Measurements from ENCODE around the gene CAMTA1. TPM values are rescaled to one million over a fixed set of nuclear protein-coding genes. Genes with fewer than 3 reads are reported as not detected.

CAMTA1 gene
- total RNA-seq, 1 donor from 2014 or later = 77.6 TPM

GRCh38 chr1:7583291-7584096 is 798.2 kb downstream of the CAMTA1 start:
- Histone ChIP-seq H4K20me1 (ENCODE audit: insufficient read depth, low read length) (no peaks in the 10 kb centered on the region), H3K4me1 (ENCODE audit: insufficient read depth, low read length) (no peaks in the 10 kb centered on the region), H3K9me3 (ENCODE audit: insufficient read depth, low read depth, low read length) (no peaks in the 10 kb centered on the region), H3K36me3 (ENCODE audit: insufficient read depth, low read length) (no peaks in the 10 kb centered on the region), H2AFZ (ENCODE audit: low read depth, low read length) (no peak overlapping the region), H3K79me2 (ENCODE audit: insufficient read depth, low read length) (no peaks in the 10 kb centered on the region), H3K4me2 (ENCODE audit: low read length) (no peak overlapping the region), H3K27ac (ENCODE audit: low read depth, low read length) (no peak overlapping the region), H3K9ac (ENCODE audit: low read length) (no peak overlapping the region), H3K27me3 (ENCODE audit: insufficient read depth, low read length) (no peaks in the 10 kb centered on the region), H3K4me3 (ENCODE audit: insufficient read depth, low read depth, low read length) (no peak overlapping the region)
- H3K4me3 Mint-ChIP-seq (ENCODE audit: unreplicated experiment) = no peak overlapping the region
- H3K36me3 Mint-ChIP-seq (ENCODE audit: low read depth, unreplicated experiment) = no peaks in the 10 kb centered on the region
- peaks cover 2% of the 10 kb centered on the region for H3K9me3 Mint-ChIP-seq (ENCODE audit: unreplicated experiment)
- H3K27ac Mint-ChIP-seq (ENCODE audit: unreplicated experiment) = no peak overlapping the region
- peaks cover 40% of the 10 kb centered on the region for H3K27me3 Mint-ChIP-seq (ENCODE audit: low read depth, unreplicated experiment)
- FAIRE-seq = no peak
- DNase-seq (ENCODE audit: low read depth) = no peak
- no peaks in the 10 kb centered on the region for H3K4me1 Mint-ChIP-seq (ENCODE audit: low read depth, unreplicated experiment)
- TF ChIP-seq CTCF (IDR thresholded peaks at IDR 0.05; ENCODE audit: insufficient read depth, low read depth, low read length) (no peak), EZH2 (IDR thresholded peaks at IDR 0.05; ENCODE audit: insufficient read depth, low read length) (no peak)

GRCh38 chr1:7584157-7584556 is 798.9 kb downstream of the CAMTA1 start:
- FAIRE-seq = no peak
- Histone ChIP-seq H3K9ac (ENCODE audit: low read length) (no peak overlapping the region), H3K79me2 (ENCODE audit: insufficient read depth, low read length) (no peaks in the 10 kb centered on the region), H3K4me3 (ENCODE audit: insufficient read depth, low read depth, low read length) (no peak overlapping the region), H3K9me3 (ENCODE audit: insufficient read depth, low read depth, low read length) (no peaks in the 10 kb centered on the region), H3K36me3 (ENCODE audit: insufficient read depth, low read length) (no peaks in the 10 kb centered on the region), H3K4me2 (ENCODE audit: low read length) (no peak overlapping the region), H4K20me1 (ENCODE audit: insufficient read depth, low read length) (no peaks in the 10 kb centered on the region), H3K4me1 (ENCODE audit: insufficient read depth, low read length) (no peaks in the 10 kb centered on the region), H3K27ac (ENCODE audit: low read depth, low read length) (no peak overlapping the region), H3K27me3 (ENCODE audit: insufficient read depth, low read length) (no peaks in the 10 kb centered on the region), H2AFZ (ENCODE audit: low read depth, low read length) (no peak overlapping the region)
- Mint-ChIP-seq H3K27ac (ENCODE audit: unreplicated experiment) (peak overlapping the region; percentile 55), H3K36me3 (ENCODE audit: low read depth, unreplicated experiment) (no peaks in the 10 kb centered on the region), H3K4me3 (ENCODE audit: unreplicated experiment) (no peak overlapping the region), H3K9me3 (ENCODE audit: unreplicated experiment) (peaks cover 2% of the 10 kb centered on the region), H3K4me1 (ENCODE audit: low read depth, unreplicated experiment) (no peaks in the 10 kb centered on the region), H3K27me3 (ENCODE audit: low read depth, unreplicated experiment) (peaks cover 41% of the 10 kb centered on the region)
- TF ChIP-seq EZH2 (IDR thresholded peaks at IDR 0.05; ENCODE audit: insufficient read depth, low read length) = no peak
- TF ChIP-seq CTCF (IDR thresholded peaks at IDR 0.05; ENCODE audit: insufficient read depth, low read depth, low read length) = no peak
- no peak for DNase-seq (ENCODE audit: low read depth)

- no peak overlapping the region for H2AFZ ChIP-seq (ENCODE audit: low read depth, low read length)
- no peak overlapping the region for H3K4me3 ChIP-seq (ENCODE audit: insufficient read depth, low read depth, low read length)
- Mint-ChIP-seq H3K4me3 (ENCODE audit: unreplicated experiment) (no peak overlapping the region), H3K27me3 (ENCODE audit: low read depth, unreplicated experiment) (peaks cover 41% of the 10 kb centered on the region), H3K9me3 (ENCODE audit: unreplicated experiment) (peaks cover 2% of the 10 kb centered on the region), H3K36me3 (ENCODE audit: low read depth, unreplicated experiment) (no peaks in the 10 kb centered on the region), H3K4me1 (ENCODE audit: low read depth, unreplicated experiment) (no peaks in the 10 kb centered on the region), H3K27ac (ENCODE audit: unreplicated experiment) (no peak overlapping the region)
- H3K9ac ChIP-seq (ENCODE audit: low read length) = no peak overlapping the region
- H3K36me3 ChIP-seq (ENCODE audit: insufficient read depth, low read length) = no peaks in the 10 kb centered on the region
- H3K4me2 ChIP-seq (ENCODE audit: low read length) = no peak overlapping the region
- no peak overlapping the region for H3K27ac ChIP-seq (ENCODE audit: low read depth, low read length)
- no peak for FAIRE-seq
- no peaks in the 10 kb centered on the region for H3K79me2 ChIP-seq (ENCODE audit: insufficient read depth, low read length)
- no peak for DNase-seq (ENCODE audit: low read depth)
- no peaks in the 10 kb centered on the region for H4K20me1 ChIP-seq (ENCODE audit: insufficient read depth, low read length)
- no peaks in the 10 kb centered on the region for H3K9me3 ChIP-seq (ENCODE audit: insufficient read depth, low read depth, low read length)
- H3K27me3 ChIP-seq (ENCODE audit: insufficient read depth, low read length) = no peaks in the 10 kb centered on the region
- TF ChIP-seq CTCF (IDR thresholded peaks at IDR 0.05; ENCODE audit: insufficient read depth, low read depth, low read length) (no peak), EZH2 (IDR thresholded peaks at IDR 0.05; ENCODE audit: insufficient read depth, low read length) (no peak)
- H3K4me1 ChIP-seq (ENCODE audit: insufficient read depth, low read length) = no peaks in the 10 kb centered on the region
These were observed 799.4 kb downstream of the CAMTA1 start for GRCh38 chr1:7584643-7585042.

All from astrocyte (in vitro differentiated cells and primary cell).